HEK293 (cell line): ENCODE measurements around the gene PCDHA12.
A peak's percentile ranks its signal among the peaks of the same experiment; 100 is the strongest.
"Not testable (repeated sequence)": the region's sequence is repeated elsewhere in the genome, so short reads cannot be mapped to it uniquely, and the experiment has no call there.

Source experiments
- CTCF ChIA-PET: fragments of 350-600 bp; formaldehyde crosslinking; extraction: SDS; loops from one replicate; lab custom pipeline; 2021; ENCODE audit warnings: antibody characterized with exemption; lab: Yijun Ruan, JAX
- POLR2A ChIA-PET: fragments of 300-600 bp; formaldehyde crosslinking; extraction: SDS; loops from one replicate; lab custom pipeline; 2020; ENCODE audit warnings: antibody characterized with exemption, inconsistent platforms; lab: Yijun Ruan, JAX
- H3K27ac ChIP-seq: fragments of 200-500 bp; sonication (Bioruptor generic); 2 replicates; pipeline ENCODE4 v1.5.1; 2014; ENCODE audit warnings: low read depth, low read length, control low read depth, inconsistent platforms; ENCODE audit errors: extremely low read depth
- H3K36me3 ChIP-seq, 2 experiments: fragments of 200-500 bp in 1 of 2; sonication (Bioruptor generic) in 1 of 2; 1 replicate in 1 of 2; 2 replicates in 1 of 2; pipeline ENCODE4 v1.5.1; 2014 to 2017; ENCODE audit warnings: inconsistent platforms in 2 of 2, low read length in 2 of 2; ENCODE audit not compliant: control insufficient read depth in 2 of 2, insufficient read depth in 1 of 2
- H3K4me1 ChIP-seq: fragments of 200-500 bp; sonication (Bioruptor generic); 2 replicates; pipeline ENCODE4 v1.5.1; 2014; ENCODE audit warnings: mild to moderate bottlenecking, low read length, inconsistent platforms; ENCODE audit not compliant: control insufficient read depth, insufficient read depth
- H3K4me3 ChIP-seq: 2 replicates; pipeline ENCODE4 v1.5.1; 2011; ENCODE audit warnings: low read depth, mild to moderate bottlenecking, control low read depth, low read length, moderate library complexity
- H3K9me3 ChIP-seq: fragments of 200-500 bp; sonication (Bioruptor generic); 2 replicates; pipeline ENCODE4 v1.5.1; 2014; ENCODE audit warnings: low read depth, low read length, inconsistent platforms; ENCODE audit not compliant: control insufficient read depth, insufficient read depth
- AEBP2 ChIP-seq: fragments of 450-650 bp; formaldehyde crosslinking; IDR thresholded peaks from 2 replicates; pipeline ENCODE4 v1.5.1; 2016; ENCODE audit warnings: missing biosample characterization, missing genetic modification characterization, borderline replicate concordance
- ZEB2 ChIP-seq: fragments of 450-650 bp; formaldehyde crosslinking; IDR thresholded peaks from 2 replicates; pipeline ENCODE4 v1.5.1; 2016; ENCODE audit warnings: missing biosample characterization, missing genetic modification characterization
- ZNF148 ChIP-seq: fragments of 450-650 bp; formaldehyde crosslinking; IDR thresholded peaks from 2 replicates; pipeline ENCODE4 v1.5.0; 2017; ENCODE audit warnings: missing biosample characterization, missing genetic modification characterization, borderline replicate concordance
- ZNF19 ChIP-seq: fragments of 450-650 bp; formaldehyde crosslinking; IDR thresholded peaks from 2 replicates; pipeline ENCODE4; 2016; ENCODE audit warnings: missing biosample characterization, missing genetic modification characterization, low read depth
- ZNF23 ChIP-seq: fragments of 450-650 bp; formaldehyde crosslinking; IDR thresholded peaks from 2 replicates; pipeline ENCODE4 v1.5.1; 2016; ENCODE audit warnings: missing biosample characterization, missing genetic modification characterization, borderline replicate concordance
- ZNF280D ChIP-seq: fragments of 450-650 bp; formaldehyde crosslinking; IDR thresholded peaks from 2 replicates; pipeline ENCODE4 v1.5.1; 2016; ENCODE audit warnings: missing biosample characterization, missing genetic modification characterization
- ZNF362 ChIP-seq: fragments of 450-650 bp; formaldehyde crosslinking; IDR thresholded peaks from 2 replicates; pipeline ENCODE4 v1.5.1; 2016; ENCODE audit warnings: missing biosample characterization, missing genetic modification characterization
- ZNF366 ChIP-seq: fragments of 450-650 bp; formaldehyde crosslinking; conservative IDR thresholded peaks from 2 replicates; pipeline ENCODE4 v1.5.1; 2016; ENCODE audit warnings: missing biosample characterization, missing genetic modification characterization
- ZNF37A ChIP-seq: fragments of 450-650 bp; IDR thresholded peaks from 2 replicates; pipeline ENCODE4 v1.5.1; 2018; ENCODE audit warnings: missing biosample characterization, missing genetic modification characterization
- ZNF423 ChIP-seq: fragments of 450-650 bp; formaldehyde crosslinking; IDR thresholded peaks from 2 replicates; pipeline ENCODE4 v1.5.1; 2016; ENCODE audit warnings: missing biosample characterization, missing genetic modification characterization
- ZNF555 ChIP-seq: fragments of 450-650 bp; formaldehyde crosslinking; conservative IDR thresholded peaks from 2 replicates; pipeline ENCODE4 v1.5.1; 2017; ENCODE audit warnings: missing biosample characterization, mild to moderate bottlenecking, missing genetic modification characterization, inconsistent platforms
- ZNF560 ChIP-seq: fragments of 450-650 bp; formaldehyde crosslinking; IDR thresholded peaks from 2 replicates; pipeline ENCODE4 v1.5.1; 2017; ENCODE audit warnings: missing biosample characterization, missing genetic modification characterization, borderline replicate concordance
- ZNF585B ChIP-seq: fragments of 450-650 bp; formaldehyde crosslinking; IDR thresholded peaks from 2 replicates; pipeline ENCODE4 v1.5.1; 2016; ENCODE audit warnings: missing biosample characterization, missing genetic modification characterization
- ZNF654 ChIP-seq: fragments of 450-650 bp; formaldehyde crosslinking; IDR thresholded peaks from 2 replicates; pipeline ENCODE4 v1.5.1; 2016; ENCODE audit warnings: low read depth, missing biosample characterization, missing genetic modification characterization
- ZNF660 ChIP-seq: fragments of 450-650 bp; IDR thresholded peaks from 2 replicates; pipeline ENCODE4 v1.5.1; 2018; ENCODE audit warnings: missing biosample characterization, mild to moderate bottlenecking, missing genetic modification characterization
- ZNF701 ChIP-seq: fragments of 450-650 bp; formaldehyde crosslinking; IDR thresholded peaks from 2 replicates; pipeline ENCODE4 v1.5.1; 2016; ENCODE audit warnings: missing biosample characterization, missing genetic modification characterization
- ZNF704 ChIP-seq: fragments of 450-650 bp; formaldehyde crosslinking; IDR thresholded peaks from 2 replicates; pipeline ENCODE4 v1.5.1; 2016; ENCODE audit warnings: missing biosample characterization, missing genetic modification characterization
- ZNF777 ChIP-seq: fragments of 450-650 bp; formaldehyde crosslinking; IDR thresholded peaks from 2 replicates; pipeline ENCODE4 v1.5.1; 2017; ENCODE audit warnings: missing biosample characterization, missing genetic modification characterization, borderline replicate concordance
- ZNF785 ChIP-seq: fragments of 450-650 bp; formaldehyde crosslinking; IDR thresholded peaks from 2 replicates; pipeline ENCODE4 v1.5.1; 2016; ENCODE audit warnings: missing biosample characterization, missing genetic modification characterization

The PCDHA12 gene

GRCh38 chr5:140869555-140869886 lies 5.6 kb upstream of the PCDHA12 start:
- H3K36me3 ChIP-seq, result no peaks in the 10 kb centered on the region
- ChIA-PET POLR2A (interaction anchor here (0.6 to 0.9 kb wide), 2 partner anchors 103 to 171 kb away, joined by 3 read pairs; no protein-coding TSS in a partner anchor), CTCF (interaction anchor here (0.6 to 2.9 kb wide), 35 partner anchors 9 to 513 kb away, joined by 3 to 40 read pairs (median 4); partner anchors contain the start of genes PCDHA10, PCDHA13, PCDHB1 and PCDHB12)
- TF ChIP-seq ZNF555 (tag by site-specific recombination) (no peak), ZNF654 (peak; percentile 28; the same call in 1 of the 2 replicates)
- no peaks in the 10 kb centered on the region for H3K4me1 ChIP-seq
- no peak overlapping the region for H3K4me3 ChIP-seq
- H3K27ac ChIP-seq, result no peak overlapping the region
- H3K9me3 ChIP-seq, result no peaks in the 10 kb centered on the region

GRCh38 chr5:140870221-140871201 lies 4.6 kb upstream of the PCDHA12 start:
- ChIA-PET CTCF (interaction anchor here (0.6 to 2.3 kb wide), 5 partner anchors 74 to 998 kb away, joined by 3 to 8 read pairs (median 5); partner anchors contain the start of gene PCDHB1), POLR2A (no interaction called here)
- Histone ChIP-seq H3K27ac (no peak overlapping the region), H3K4me3 (no peak overlapping the region), H3K9me3 (no peaks in the 10 kb centered on the region), H3K4me1 (no peaks in the 10 kb centered on the region), H3K36me3 (no peaks in the 10 kb centered on the region)
- TF ChIP-seq ZNF585B (tag by site-specific recombination) (no peak), ZNF148 (tag by site-specific recombination) (no peak), ZNF777 (tag by site-specific recombination) (no peak), ZNF701 (no peak), ZNF280D (no peak), ZNF660 (tag by site-specific recombination) (no peak), ZNF23 (tag by site-specific recombination) (no peak), ZNF560 (no peak), ZNF785 (tag by site-specific recombination) (no peak), ZNF362 (no peak), ZNF37A (tag by site-specific recombination) (no peak), ZNF366 (no peak), ZNF423 (tag by site-specific recombination) (no peak), ZNF704 (no peak), ZEB2 (tag by site-specific recombination) (no peak), AEBP2 (no peak), ZNF19 (no peak)

GRCh38 chr5:140876541-140877261 lies 1.6 kb downstream of the PCDHA12 start:
- POLR2A ChIA-PET, H3K9me3 ChIP-seq, H3K4me3 ChIP-seq, H3K36me3 ChIP-seq, H3K4me1 ChIP-seq, H3K27ac ChIP-seq: not testable (repeated sequence)
- CTCF ChIA-PET, result interaction anchor here (0.6 to 1.6 kb wide), 3 partner anchors 20 to 164 kb away, joined by 4 to 10 read pairs (median 6); partner anchors contain the start of gene PCDHA10
